Liver (tissue), 9 donors: Measurements from ENCODE around the gene PPP3CA. TPM values are rescaled to one million over a fixed set of nuclear protein-coding genes. Genes with fewer than 3 reads are reported as not detected.

ENCODE experiments used
- DNase-seq: peaks from one replicate; pipeline ENCODE4 v3.0.0-alpha.2; 2017; ENCODE audit warnings: low spot score
- H3K27ac ChIP-seq, 2 donors: one replicate each; pipeline ENCODE4 v1.7.0; 2013; ENCODE audit warnings: inconsistent platforms in 2 of 2, low read length in 2 of 2, control low read depth in 1 of 2, low read depth in 1 of 2, mild to moderate bottlenecking in 1 of 2
- H3K27me3 ChIP-seq, 4 donors: one replicate each; pipeline versions ENCODE4 v1.6.1 to v1.7.0; 2013; ENCODE audit warnings: low read length in 3 of 4, inconsistent platforms in 1 of 4, mild to moderate bottlenecking in 1 of 4, moderate library complexity in 1 of 4; ENCODE audit not compliant: control insufficient read depth in 4 of 4, insufficient read depth in 4 of 4
- H3K36me3 ChIP-seq, 4 donors: one replicate each; pipeline versions ENCODE4 v1.6.1 to v1.7.0; 2013; ENCODE audit warnings: low read length in 3 of 4, mild to moderate bottlenecking in 3 of 4, low read depth in 1 of 4, moderate library complexity in 1 of 4; ENCODE audit not compliant: control insufficient read depth in 4 of 4, insufficient read depth in 3 of 4
- H3K4me1 ChIP-seq, 4 donors: one replicate each; pipeline versions ENCODE4 v1.6.1 to v1.7.0; 2013; ENCODE audit warnings: low read length in 3 of 4, mild to moderate bottlenecking in 3 of 4, moderate library complexity in 1 of 4; ENCODE audit not compliant: control insufficient read depth in 4 of 4, insufficient read depth in 4 of 4
- H3K4me3 ChIP-seq, 3 donors: one replicate each; pipeline versions ENCODE4 v1.6.1 to v1.7.0; 2013; ENCODE audit warnings: low read length in 3 of 3, control low read depth in 1 of 3, low read depth in 1 of 3, mild to moderate bottlenecking in 1 of 3
- H3K9ac ChIP-seq, 2 donors: one replicate each; pipeline ENCODE4 v1.7.0; 2013; ENCODE audit warnings: low read length in 2 of 2, mild to moderate bottlenecking in 2 of 2, moderate library complexity in 2 of 2, control low read depth in 1 of 2, low read depth in 1 of 2
- H3K9me3 ChIP-seq, 4 donors: one replicate each; pipeline versions ENCODE4 v1.6.1 to v1.7.0; 2013; ENCODE audit warnings: low read length in 3 of 4; ENCODE audit not compliant: control insufficient read depth in 4 of 4
- ATF3 ChIP-seq: IDR thresholded peaks from 2 replicates; pipeline ENCODE4 v1.6.1; 2016; ENCODE audit warnings: antibody characterized with exemption
- CTCF ChIP-seq: fragments of 150-350 bp; IDR thresholded peaks from 2 replicates; pipeline ENCODE4 v1.5.1; 2017; ENCODE audit warnings: improper control_type of control experiment, low read depth, low read length; ENCODE audit not compliant: missing input control
- EGR1 ChIP-seq, 2 donors: IDR thresholded peaks; 2 replicates each; pipeline ENCODE4 v1.6.1; 2016 to 2018; ENCODE audit warnings: antibody characterized with exemption in 2 of 2, low read depth in 2 of 2
- FOXA1 ChIP-seq: IDR thresholded peaks from 2 replicates; pipeline ENCODE4 v1.6.1; 2016; ENCODE audit warnings: antibody characterized with exemption
- FOXA2 ChIP-seq: IDR thresholded peaks from 2 replicates; pipeline ENCODE4 v1.6.1; 2016; ENCODE audit warnings: antibody characterized with exemption
- GABPA ChIP-seq, 2 donors: IDR thresholded peaks in 1 of 2; conservative IDR thresholded peaks in 1 of 2; 2 replicates each; pipeline ENCODE4 v1.6.1; 2016; ENCODE audit warnings: antibody characterized with exemption in 2 of 2, mild to moderate bottlenecking in 1 of 2, moderate library complexity in 1 of 2
- HNF4A ChIP-seq, 2 donors: conservative IDR thresholded peaks; 2 replicates each; pipeline ENCODE4 v1.6.1; 2016; ENCODE audit warnings: antibody characterized with exemption in 2 of 2, mild to moderate bottlenecking in 2 of 2
- HNF4G ChIP-seq: IDR thresholded peaks from 2 replicates; pipeline ENCODE4 v1.6.1; 2016; ENCODE audit warnings: antibody characterized with exemption
- JUND ChIP-seq, 2 donors: IDR thresholded peaks; 2 replicates each; pipeline ENCODE4 v1.6.1; 2016; ENCODE audit warnings: antibody characterized with exemption in 2 of 2
- MAX ChIP-seq: IDR thresholded peaks from 2 replicates; pipeline ENCODE4 v1.6.1; 2016; ENCODE audit warnings: antibody characterized with exemption
- NR2F2 ChIP-seq: IDR thresholded peaks from 2 replicates; pipeline ENCODE4 v1.6.1; 2016; ENCODE audit warnings: antibody characterized with exemption
- RAD21 ChIP-seq, 2 donors: IDR thresholded peaks; 2 replicates each; pipeline ENCODE4 v1.6.1; 2016; ENCODE audit warnings: antibody characterized with exemption in 2 of 2, mild to moderate bottlenecking in 2 of 2
- REST ChIP-seq: IDR thresholded peaks from 2 replicates; pipeline ENCODE4 v1.6.1; 2016; ENCODE audit warnings: antibody characterized with exemption, mild to moderate bottlenecking
- RXRA ChIP-seq, 2 donors: IDR thresholded peaks; 2 replicates each; pipeline ENCODE4 v1.6.1; 2017 to 2018; ENCODE audit warnings: antibody characterized with exemption in 2 of 2, mild to moderate bottlenecking in 1 of 2
- SP1 ChIP-seq: IDR thresholded peaks from 2 replicates; pipeline ENCODE4 v1.6.1; 2018; ENCODE audit warnings: antibody characterized with exemption, mild to moderate bottlenecking
- TAF1 ChIP-seq: conservative IDR thresholded peaks from 2 replicates; pipeline ENCODE4 v1.6.1; 2016; ENCODE audit warnings: antibody characterized with exemption, mild to moderate bottlenecking
- YY1 ChIP-seq: IDR thresholded peaks from 2 replicates; pipeline ENCODE4 v1.6.1; 2016; ENCODE audit warnings: antibody characterized with exemption, mild to moderate bottlenecking
- ZBTB33 ChIP-seq: IDR thresholded peaks from 2 replicates; pipeline ENCODE4 v1.6.1; 2016; ENCODE audit warnings: antibody characterized with exemption
- WGBS: extraction: QIAGEN DNeasy Blood & Tissue Kit; methylation state at CpG from one replicate; pipeline ENCODE4 v1.1.7; 2013; 5-methylcytosine and 5-hydroxymethylcytosine counted together
- polyA plus RNA-seq, 2 donors: library from polyadenylated mRNA; stranded (reverse) in 1 of 2; unstranded in 1 of 2; fragments of 200-250 nt in 1 of 2; fragments of >200 nt in 1 of 2; fragmentation: Nextera tagmentation in 1 of 2; extraction: Ambion mirVana in 1 of 2; gene quantifications; one replicate each; pipeline versions ENCODE4 v1.2.1 to v1.2.3, GENCODE V29; 2013 to 2015
- total RNA-seq, 2 donors: library from RNA; depleted of rRNA; stranded (reverse); fragments of >200 nt; gene quantifications; one replicate each; pipeline ENCODE4 v1.2.3, GENCODE V29; 2014
- donor health status: healthy.
- donor health status: healthy.
- donor health status: healthy.
- donor health status: healthy.
- donor health status: healthy.

Gene PPP3CA
- total and polyA plus RNA-seq, 4 donors, result 3.6 to 18.2 (median 14.2) TPM

- Histone ChIP-seq H3K27me3 (no peaks in the 10 kb centered on the region), H3K9ac (no peak overlapping the region), H3K4me3 (no peak overlapping the region), H3K27ac (no peak overlapping the region), H3K9me3 (no peaks in the 10 kb centered on the region), H3K36me3 (no peaks in the 10 kb centered on the region), H3K4me1 (no peaks in the 10 kb centered on the region)
- 93% methylated on average over 5 of the region's 5 CpGs for WGBS
- TF ChIP-seq RXRA (IDR thresholded peaks at IDR 0.05) (no peak), MAX (no peak), ATF3 (no peak), FOXA1 (no peak), FOXA2 (no peak), SP1 (no peak), JUND (IDR thresholded peaks at IDR 0.05) (no peak), NR2F2 (no peak), HNF4G (no peak), TAF1 (no peak), CTCF (no peak), RAD21 (IDR thresholded peaks at IDR 0.05) (no peak), EGR1 (IDR thresholded peaks at IDR 0.05; ENCODE audit: low read depth in 2 of 2) (no peak), ZBTB33 (no peak), YY1 (no peak), HNF4A (conservative IDR thresholded peaks at IDR 0.05) (no peak), REST (no peak), GABPA (IDR thresholded peaks at IDR 0.05 in 1 of 2, conservative IDR thresholded peaks at IDR 0.05 in 1 of 2) (no peak)
- DNase-seq, result no peak
Observed at GRCh38 chr4:101125045-101125942, 222.0 kb downstream of the PPP3CA start.
